ENCODE data around the gene CDR2.

CDR2 gene

GRCh38 chr16:22315979-22316378 is 58.4 kb downstream of the CDR2 start:
- no peak overlapping the region for H3K4me3 ChIP-seq (ENCODE audit: low read depth, low read length)
- no peak for DNase-seq (ENCODE audit: low read depth)
- no peak for TF ChIP-seq CTCF (conservative IDR thresholded peaks at IDR 0.05; ENCODE audit: low read depth, low read length)

GRCh38 chr16:22314661-22315626 is 59.5 kb downstream of the CDR2 start:
- H3K4me3 ChIP-seq (ENCODE audit: low read depth, low read length) = no peak overlapping the region
- TF ChIP-seq CTCF (conservative IDR thresholded peaks at IDR 0.05; ENCODE audit: low read depth, low read length) = no peak
- no peak for DNase-seq (ENCODE audit: low read depth)

GRCh38 chr16:22313876-22314470 is 60.4 kb downstream of the CDR2 start:
- H3K4me3 ChIP-seq (ENCODE audit: low read depth, low read length) = no peak overlapping the region
- TF ChIP-seq CTCF (conservative IDR thresholded peaks at IDR 0.05; ENCODE audit: low read depth, low read length) = no peak
- no peak for DNase-seq (ENCODE audit: low read depth)

GRCh38 chr16:22312897-22313781 is 61.3 kb downstream of the CDR2 start:
- no peak for DNase-seq (ENCODE audit: low read depth)
- TF ChIP-seq CTCF (conservative IDR thresholded peaks at IDR 0.05; ENCODE audit: low read depth, low read length) = no peak
- no peak overlapping the region for H3K4me3 ChIP-seq (ENCODE audit: low read depth, low read length)

- H3K4me3 ChIP-seq (ENCODE audit: low read depth, low read length) = no peak overlapping the region
- no peak for TF ChIP-seq CTCF (conservative IDR thresholded peaks at IDR 0.05; ENCODE audit: low read depth, low read length)
- no peak for DNase-seq (ENCODE audit: low read depth)
These were observed 62.9 kb downstream of the CDR2 start for GRCh38 chr16:22311520-22311919.

- H3K4me3 ChIP-seq (ENCODE audit: low read depth, low read length) = no peak overlapping the region
- TF ChIP-seq CTCF (conservative IDR thresholded peaks at IDR 0.05; ENCODE audit: low read depth, low read length) = no peak
- DNase-seq (ENCODE audit: low read depth) = no peak
These were observed 65.4 kb downstream of the CDR2 start for GRCh38 chr16:22308824-22309520.

Data from choroid plexus epithelial cell (primary cell).